ENCODE measurements around the gene MBOAT7.
A peak's percentile ranks its signal among the peaks of the same experiment; 100 is the strongest.

Gene MBOAT7

GRCh38 chr19:54145541-54146158 is 43.7 kb downstream of the MBOAT7 start:
- no peak for DNase-seq (ENCODE audit: low read depth in 3 of 3, low spot score in 1 of 3)

- DNase-seq (ENCODE audit: low read depth in 3 of 3, low spot score in 1 of 3), result no peak
Observed at GRCh38 chr19:54142166-54142780, 47.1 kb downstream of the MBOAT7 start.

- no peak for DNase-seq (ENCODE audit: low read depth in 3 of 3, low spot score in 1 of 3)
Observed at GRCh38 chr19:54141356-54141755, 48.0 kb downstream of the MBOAT7 start.

GRCh38 chr19:54138489-54139256 is 50.7 kb downstream of the MBOAT7 start:
- no peak for DNase-seq (ENCODE audit: low read depth in 3 of 3, low spot score in 1 of 3)

GRCh38 chr19:54137699-54138488 is 51.5 kb downstream of the MBOAT7 start, which contains the start of gene CNOT3:
TSS of gene CNOT3 (plus strand) at chr19:54137762. CDS start at chr19:54142979, 5,217 bp downstream.
- no peak for DNase-seq (ENCODE audit: low read depth in 3 of 3, low spot score in 1 of 3)

GRCh38 chr19:54136864-54137698 is 52.3 kb downstream of the MBOAT7 start:
- DNase-seq (ENCODE audit: low read depth in 3 of 3, low spot score in 1 of 3), result peak; percentile 91 to 99 (median 98)

- DNase-seq (ENCODE audit: low read depth in 3 of 3, low spot score in 1 of 3), result no peak
Observed at GRCh38 chr19:54136086-54136863, 53.1 kb downstream of the MBOAT7 start.

GRCh38 chr19:54133957-54134590 is 55.3 kb downstream of the MBOAT7 start:
- DNase-seq (ENCODE audit: low read depth in 3 of 3, low spot score in 1 of 3), result no peak

- no peak for DNase-seq (ENCODE audit: low read depth in 3 of 3, low spot score in 1 of 3)
Observed at GRCh38 chr19:54133312-54133956, 55.9 kb downstream of the MBOAT7 start.

GRCh38 chr19:54129617-54129996 is 59.8 kb downstream of the MBOAT7 start:
- DNase-seq (ENCODE audit: low read depth in 3 of 3, low spot score in 1 of 3), result no peak

- DNase-seq (ENCODE audit: low read depth in 3 of 3, low spot score in 1 of 3), result no peak
Observed at GRCh38 chr19:54128796-54129616, 60.4 kb downstream of the MBOAT7 start.

GRCh38 chr19:54128441-54128725 is 61.0 kb downstream of the MBOAT7 start:
- DNase-seq (ENCODE audit: low read depth in 3 of 3, low spot score in 1 of 3), result no peak

GRCh38 chr19:54127688-54128440 is 61.5 kb downstream of the MBOAT7 start:
- no peak for DNase-seq (ENCODE audit: low read depth in 3 of 3, low spot score in 1 of 3)

- no peak for DNase-seq (ENCODE audit: low read depth in 3 of 3, low spot score in 1 of 3)
Observed at GRCh38 chr19:54125713-54126112, 63.7 kb downstream of the MBOAT7 start.

GRCh38 chr19:54124393-54124792 is 65.0 kb downstream of the MBOAT7 start:
- no peak for DNase-seq (ENCODE audit: low read depth in 3 of 3, low spot score in 1 of 3)

- no peak for DNase-seq (ENCODE audit: low read depth in 3 of 3, low spot score in 1 of 3)
Observed at GRCh38 chr19:54123682-54124081, 65.7 kb downstream of the MBOAT7 start.
